ENCODE data around the gene AP1S1.
"Not testable (repeated sequence)": the region's sequence is repeated elsewhere in the genome, so short reads cannot be mapped to it uniquely, and the experiment has no call there.

The AP1S1 gene

GRCh38 chr7:101123703-101124068 is 30.6 kb upstream of the AP1S1 start:
- intact Hi-C loops (cut with DNase I) = no loop called here
- no peak for DNase-seq

GRCh38 chr7:101124376-101125056 is 29.8 kb upstream of the AP1S1 start:
- intact Hi-C loops (cut with DNase I) = no loop called here
- DNase-seq = no peak

DNA sequence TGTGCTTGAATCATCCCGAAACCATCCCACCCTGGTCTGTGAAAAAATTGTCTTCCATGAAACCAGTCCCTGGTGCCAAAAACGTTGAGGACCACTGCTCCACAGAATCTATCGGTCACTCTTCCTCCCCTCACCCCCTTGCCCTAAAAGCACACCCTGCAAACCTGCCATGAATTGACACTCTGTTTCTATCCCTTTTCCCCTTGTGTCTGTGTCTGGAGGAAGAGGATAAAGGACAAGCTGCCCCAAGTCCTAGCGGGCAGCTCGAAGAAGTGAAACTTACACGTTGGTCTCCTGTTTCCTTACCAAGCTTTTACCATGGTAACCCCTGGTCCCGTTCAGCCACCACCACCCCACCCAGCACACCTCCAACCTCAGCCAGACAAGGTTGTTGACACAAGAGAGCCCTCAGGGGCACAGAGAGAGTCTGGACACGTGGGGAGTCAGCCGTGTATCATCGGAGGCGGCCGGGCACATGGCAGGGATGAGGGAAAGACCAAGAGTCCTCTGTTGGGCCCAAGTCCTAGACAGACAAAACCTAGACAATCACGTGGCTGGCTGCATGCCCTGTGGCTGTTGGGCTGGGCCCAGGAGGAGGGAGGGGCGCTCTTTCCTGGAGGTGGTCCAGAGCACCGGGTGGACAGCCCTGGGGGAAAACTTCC is 28.2 kb upstream of the AP1S1 start:
- intact Hi-C loops (cut with DNase I) = no loop called here
- DNase-seq = peak in 19 of 42 donors; percentile 8 to 64 (median 32)

GRCh38 chr7:101126651-101127459 is 27.4 kb upstream of the AP1S1 start, which contains the start of gene SERPINE1:
SERPINE1 (plus strand) TSS chr7:101127104; CDS start chr7:101128394, 1,290 bp downstream.
- peak in 27 of 42 donors; percentile 5 to 70 (median 29) for DNase-seq
- intact Hi-C loops (cut with DNase I) = no loop called here

DNA sequence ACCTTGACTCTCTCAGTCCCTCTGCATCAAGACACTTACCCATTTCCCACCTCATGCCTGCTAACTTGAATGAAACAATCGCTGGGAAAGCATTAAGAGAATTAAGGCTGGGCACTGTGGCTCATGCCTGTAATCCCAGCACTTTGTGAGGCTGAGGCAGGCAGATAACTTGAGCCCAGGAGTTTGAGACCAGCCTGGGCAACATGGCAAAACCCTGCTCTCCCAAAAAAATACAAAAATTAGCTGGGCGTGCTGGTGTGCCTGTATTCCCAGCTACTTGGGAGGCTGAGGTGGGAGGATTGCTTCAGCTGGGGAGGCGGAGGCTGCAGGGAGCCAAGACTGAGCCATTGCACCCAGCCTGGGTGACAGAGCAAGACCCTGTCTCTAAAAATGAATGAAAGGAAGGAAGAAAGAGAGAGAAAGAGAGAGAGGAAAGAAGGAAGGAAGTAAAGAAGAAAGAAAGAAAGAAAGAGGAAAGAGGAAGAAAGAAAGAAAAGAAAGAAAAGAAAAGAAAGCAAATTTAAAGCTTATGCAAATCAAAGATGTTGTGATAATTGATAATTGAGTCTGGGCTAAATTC is 26.7 kb upstream of the AP1S1 start:
- DNase-seq = no peak
- intact Hi-C loops (cut with DNase I) = no loop called here

DNA sequence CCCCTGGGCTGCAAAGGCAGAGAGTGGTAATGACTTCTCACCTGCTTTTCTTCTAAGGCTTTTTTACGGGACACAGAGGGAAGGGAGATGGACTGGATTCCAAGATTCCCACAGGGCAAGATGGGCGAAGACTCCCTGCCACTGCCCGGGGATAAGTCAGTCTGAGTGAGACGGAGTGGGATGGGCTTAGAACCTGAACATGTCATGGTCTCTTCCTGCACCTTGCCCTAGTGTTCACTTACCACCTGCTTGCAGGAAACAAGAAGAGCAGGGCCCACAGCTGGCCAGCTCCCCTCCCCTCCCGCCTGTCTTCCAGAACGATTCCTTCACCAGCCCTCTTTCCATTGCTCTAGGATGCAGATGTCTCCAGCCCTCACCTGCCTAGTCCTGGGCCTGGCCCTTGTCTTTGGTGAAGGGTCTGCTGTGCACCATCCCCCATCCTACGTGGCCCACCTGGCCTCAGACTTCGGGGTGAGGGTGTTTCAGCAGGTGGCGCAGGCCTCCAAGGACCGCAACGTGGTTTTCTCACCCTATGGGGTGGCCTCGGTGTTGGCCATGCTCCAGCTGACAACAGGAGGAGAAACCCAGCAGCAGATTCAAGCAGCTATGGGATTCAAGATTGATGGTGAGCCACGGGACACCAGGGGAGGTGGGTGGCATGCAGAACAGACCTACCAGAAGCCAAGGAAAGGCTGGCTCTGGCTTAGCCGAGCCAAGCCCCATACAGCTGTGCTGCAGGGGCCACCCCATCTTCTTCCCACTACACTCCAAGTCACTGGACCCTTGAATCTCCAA is 26.0 kb upstream of the AP1S1 start:
- intact Hi-C loops (cut with DNase I) = no loop called here
- no peak for DNase-seq

GRCh38 chr7:101129603-101130117 is 24.6 kb upstream of the AP1S1 start:
- DNase-seq = no peak
- intact Hi-C loops (cut with DNase I) = loop anchor here (10.0 kb wide), 1 partner anchor 235 kb away; the partner anchor contains the start of gene ACHE

- DNase-seq = not testable (repeated sequence)
- intact Hi-C loops (cut with DNase I) = loop anchor here (10.0 kb wide), 1 partner anchor 238 kb away; the partner anchor contains the start of gene ACHE
These were observed 21.4 kb upstream of the AP1S1 start for GRCh38 chr7:101132626-101133600.

DNA sequence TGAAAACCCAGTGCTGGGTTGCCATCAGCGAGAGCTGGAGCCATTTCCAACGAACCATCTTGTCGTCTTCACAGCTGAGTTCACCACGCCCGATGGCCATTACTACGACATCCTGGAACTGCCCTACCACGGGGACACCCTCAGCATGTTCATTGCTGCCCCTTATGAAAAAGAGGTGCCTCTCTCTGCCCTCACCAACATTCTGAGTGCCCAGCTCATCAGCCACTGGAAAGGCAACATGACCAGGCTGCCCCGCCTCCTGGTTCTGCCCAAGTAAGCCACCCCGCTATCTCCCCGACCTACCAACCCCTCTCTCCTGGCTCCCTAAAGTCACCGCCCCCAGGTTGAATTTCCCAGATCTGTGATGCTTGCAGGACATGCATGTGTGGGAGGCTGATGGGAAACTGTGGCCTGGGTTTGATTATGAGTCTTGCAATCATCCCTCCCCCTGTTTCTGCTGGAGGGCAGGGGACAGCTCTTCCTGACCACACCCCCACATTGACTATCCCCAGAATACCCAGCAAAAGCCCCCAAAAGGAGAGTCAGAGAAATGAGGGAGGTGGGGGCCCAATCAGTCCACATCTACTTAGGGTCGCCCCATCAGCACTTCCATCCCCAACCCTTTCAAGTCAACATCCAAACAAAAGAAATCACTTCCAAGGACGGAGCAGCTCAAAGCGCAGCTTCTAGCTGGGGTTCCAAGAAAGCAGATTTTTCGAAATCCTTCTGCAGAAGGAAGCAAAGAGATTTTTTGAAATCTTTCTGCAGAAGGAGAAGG is 20.5 kb upstream of the AP1S1 start:
- intact Hi-C loops (cut with DNase I) = loop anchor here (10.0 kb wide), 1 partner anchor 239 kb away; the partner anchor contains the start of gene ACHE
- peak in 1 of 42 donors; percentile 30 for DNase-seq

DNA sequence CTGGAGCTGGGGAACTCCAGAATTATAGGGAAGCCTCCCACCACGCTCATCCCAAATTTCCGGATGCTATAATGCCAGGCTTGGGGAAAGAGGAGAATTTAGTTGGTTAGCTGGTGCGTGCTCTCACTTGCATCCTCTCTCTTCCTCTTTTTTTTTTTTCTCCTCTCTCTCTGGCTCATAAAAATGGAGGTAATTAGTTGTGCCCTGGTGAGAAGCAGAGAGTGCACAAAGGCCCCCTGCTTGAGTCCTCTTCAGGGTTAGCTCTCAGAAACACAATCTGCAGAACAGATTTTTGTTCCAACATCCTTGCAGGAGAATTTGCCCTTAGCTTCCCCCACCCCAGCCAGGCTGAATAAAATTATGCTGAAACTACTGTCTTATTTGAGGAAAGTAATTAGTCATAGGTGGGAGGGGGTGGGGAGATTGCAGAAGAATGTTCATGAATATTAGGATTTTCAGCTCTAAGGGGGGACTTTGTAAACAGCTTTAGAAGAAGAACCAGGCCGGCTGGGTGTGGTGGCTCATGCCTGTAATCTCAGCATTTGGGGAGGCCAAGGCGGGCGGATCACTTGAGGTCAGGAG is 19.8 kb upstream of the AP1S1 start:
- intact Hi-C loops (cut with DNase I) = loop anchor here (10.0 kb wide), 1 partner anchor 240 kb away; the partner anchor contains the start of gene ACHE
- peak in 17 of 42 donors; percentile 26 to 72 (median 49) for DNase-seq

GRCh38 chr7:101137651-101138212 is 16.5 kb upstream of the AP1S1 start:
- DNase-seq = no peak

DNA sequence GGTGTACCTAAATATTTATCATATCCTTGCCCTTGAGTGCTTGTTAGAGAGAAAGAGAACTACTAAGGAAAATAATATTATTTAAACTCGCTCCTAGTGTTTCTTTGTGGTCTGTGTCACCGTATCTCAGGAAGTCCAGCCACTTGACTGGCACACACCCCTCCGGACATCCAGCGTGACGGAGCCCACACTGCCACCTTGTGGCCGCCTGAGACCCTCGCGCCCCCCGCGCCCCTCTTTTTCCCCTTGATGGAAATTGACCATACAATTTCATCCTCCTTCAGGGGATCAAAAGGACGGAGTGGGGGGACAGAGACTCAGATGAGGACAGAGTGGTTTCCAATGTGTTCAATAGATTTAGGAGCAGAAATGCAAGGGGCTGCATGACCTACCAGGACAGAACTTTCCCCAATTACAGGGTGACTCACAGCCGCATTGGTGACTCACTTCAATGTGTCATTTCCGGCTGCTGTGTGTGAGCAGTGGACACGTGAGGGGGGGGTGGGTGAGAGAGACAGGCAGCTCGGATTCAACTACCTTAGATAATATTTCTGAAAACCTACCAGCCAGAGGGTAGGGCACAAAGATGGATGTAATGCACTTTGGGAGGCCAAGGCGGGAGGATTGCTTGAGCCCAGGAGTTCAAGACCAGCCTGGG is 15.9 kb upstream of the AP1S1 start:
- intact Hi-C loops (cut with DNase I) = loop anchor here (10.0 kb wide), 1 partner anchor 244 kb away; the partner anchor contains the start of gene ACHE
- DNase-seq = peak; percentile 46 to 91 (median 77)

More at GRCh38 chr7:101137651-101138212, 16.5 kb upstream of the AP1S1 start:
- intact Hi-C loops (cut with DNase I) = loop anchor here (10.0 kb wide), 1 partner anchor 243 kb away; the partner anchor contains the start of gene ACHE

- intact Hi-C loops (cut with DNase I) = loop anchor here (5.0 kb wide), 2 partner anchors 53 to 147 kb away; partner anchors contain the start of gene TRIM56
- DNase-seq = no peak
These were observed 14.0 kb upstream of the AP1S1 start for GRCh38 chr7:101140339-101140699.

GRCh38 chr7:101140746-101141382 is 13.4 kb upstream of the AP1S1 start:
- intact Hi-C loops (cut with DNase I) = loop anchor here (5.0 kb wide), 2 partner anchors 54 to 146 kb away; partner anchors contain the start of gene TRIM56
- no peak for DNase-seq

All from head of caudate nucleus (tissue), 42 donors.